NCI-H526 treated with DMSO at 0.1 percent for 48 hours (cell line): ENCODE measurements around the gene C2CD3.

Experiments used
- DNase-seq: peaks from one replicate; lab custom pipeline; 2025; lab: John Stamatoyannopoulos, UW

The C2CD3 gene

GRCh38 chr11:73977856-73978519 lies 192.8 kb downstream of the C2CD3 start:
- no peak for DNase-seq

- DNase-seq: no peak
These were observed 194.2 kb downstream of the C2CD3 start for GRCh38 chr11:73976451-73977151.

GRCh38 chr11:73975479-73975757 lies 195.4 kb downstream of the C2CD3 start:
- DNase-seq: no peak

GRCh38 chr11:73974604-73975478 lies 196.0 kb downstream of the C2CD3 start:
- DNase-seq: no peak

GRCh38 chr11:73972620-73973449 lies 198.0 kb downstream of the C2CD3 start:
- DNase-seq: no peak

GRCh38 chr11:73972187-73972586 lies 198.6 kb downstream of the C2CD3 start:
- DNase-seq: no peak

DNA sequence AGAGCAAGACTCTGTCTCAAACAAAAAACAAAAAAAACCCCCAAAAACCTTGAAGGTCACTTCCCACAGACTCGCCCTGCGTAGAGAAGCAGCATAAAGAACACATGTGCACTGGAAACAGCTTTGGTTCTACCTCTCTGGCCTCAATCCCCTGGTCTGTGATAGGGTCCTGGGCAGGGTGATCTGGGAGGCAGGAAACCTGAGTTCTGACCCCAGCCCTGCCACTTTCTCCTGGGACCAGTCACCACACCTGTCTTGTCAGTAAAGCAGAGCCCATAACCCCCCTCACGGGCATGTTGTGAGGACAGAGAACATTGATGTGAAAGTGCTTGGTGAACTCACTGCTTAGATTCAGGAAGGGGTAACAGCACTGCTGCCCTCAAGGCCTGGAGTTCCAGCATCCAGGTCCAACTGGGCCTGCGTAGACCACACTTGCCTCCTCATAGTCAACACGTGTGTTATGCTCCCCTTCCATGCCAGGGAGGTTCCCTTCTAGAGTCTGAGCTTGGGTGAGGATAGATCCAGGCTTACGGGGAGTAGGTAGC lies 199.6 kb downstream of the C2CD3 start:
- no peak for DNase-seq

GRCh38 chr11:73969991-73970800 lies 200.6 kb downstream of the C2CD3 start:
- no peak for DNase-seq

- no peak for DNase-seq
These were observed 201.7 kb downstream of the C2CD3 start for GRCh38 chr11:73969091-73969490.

DNA sequence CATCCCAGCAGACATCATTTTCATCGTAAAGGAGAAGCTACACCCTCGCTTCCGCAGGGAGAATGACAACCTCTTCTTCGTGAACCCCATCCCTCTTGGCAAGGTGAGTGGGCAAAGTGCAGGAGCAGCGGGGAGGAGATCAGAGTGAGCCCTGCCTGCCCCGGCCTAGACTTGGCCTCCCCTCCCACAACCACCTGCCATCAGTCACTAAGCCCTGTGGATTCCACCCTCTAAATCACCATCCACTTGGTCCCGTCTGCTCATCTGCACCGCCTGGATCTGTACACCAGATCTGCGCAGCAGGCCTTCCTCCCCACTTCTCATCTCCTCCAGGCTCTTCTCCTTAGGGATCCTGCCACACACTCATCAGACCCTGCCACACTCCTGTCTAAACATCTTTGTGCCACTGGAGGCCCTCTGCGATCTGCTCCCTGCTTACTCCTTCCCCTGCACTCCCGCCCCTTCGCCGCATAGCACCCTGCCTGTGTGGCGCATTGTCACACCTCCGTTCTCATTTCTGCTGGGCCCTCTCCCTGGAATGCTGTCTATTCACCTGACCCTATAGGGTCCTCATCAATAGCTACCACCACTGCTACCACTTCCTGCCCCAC lies 202.3 kb downstream of the C2CD3 start:
- no peak for DNase-seq

DNA sequence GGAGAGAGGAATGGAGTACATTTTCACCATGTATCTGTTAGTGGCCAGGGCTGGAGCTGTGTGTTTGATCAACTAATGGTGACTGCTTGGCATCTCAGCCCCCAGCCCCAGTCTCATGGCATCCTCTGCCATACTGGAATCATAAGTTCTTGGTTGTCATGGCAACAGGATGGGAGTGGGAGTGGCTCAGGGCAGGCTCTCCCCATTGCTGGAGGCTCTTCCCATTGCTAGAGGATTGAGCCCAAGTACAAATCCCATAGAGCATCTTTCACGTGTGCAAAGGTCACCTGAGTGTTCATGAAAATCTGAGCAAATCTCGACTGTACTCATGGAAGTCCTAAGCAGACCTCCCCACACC lies 205.1 kb downstream of the C2CD3 start:
- no peak for DNase-seq

GRCh38 chr11:73965076-73965763 lies 205.6 kb downstream of the C2CD3 start:
- DNase-seq: no peak

DNA sequence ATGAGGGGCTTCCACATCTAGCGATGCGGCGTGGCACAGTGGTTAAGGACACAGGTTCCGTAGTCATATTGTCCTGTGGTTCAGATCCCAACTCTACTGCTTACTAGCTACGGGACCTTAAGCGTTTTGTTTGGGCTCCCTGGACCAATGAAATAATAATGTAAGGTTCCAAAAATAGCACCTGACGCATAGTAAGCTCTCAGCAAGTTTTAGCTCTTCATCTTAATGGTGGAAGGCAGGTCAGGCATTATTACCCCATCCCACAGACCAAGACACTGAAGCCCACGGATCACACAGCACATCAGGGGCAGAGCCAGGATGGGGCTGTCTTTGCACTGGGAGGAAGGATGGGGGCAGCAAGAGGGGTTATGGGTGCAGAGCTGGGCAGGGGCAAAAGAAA lies 206.9 kb downstream of the C2CD3 start:
- no peak for DNase-seq
